H1 (cell line): ENCODE measurements around the gene PCF11. TPM values are rescaled to one million over a fixed set of nuclear protein-coding genes. Genes with fewer than 3 reads are reported as not detected.

Source experiments
- BRCA1 ChIP-seq: IDR thresholded peaks from 2 replicates; pipeline ENCODE4 v1.6.1; 2012; ENCODE audit warnings: low read depth, low read length, improper control_type of control experiment
- CHD7 ChIP-seq: fragments of 300-600 bp; sonication (generic); IDR thresholded peaks from 2 replicates; pipeline ENCODE4 v1.7.1; 2012; ENCODE audit warnings: low read length, moderate library complexity, mild to moderate bottlenecking, inconsistent platforms; ENCODE audit not compliant: insufficient replicate concordance
- CTCF ChIP-seq, 3 experiments: IDR thresholded peaks; 1 replicate in 2 of 3; 2 replicates in 1 of 3; pipeline versions ENCODE4 v1.5.1 to v1.6.1; 2011; ENCODE audit warnings: low read length in 3 of 3, mild to moderate bottlenecking in 3 of 3, inconsistent platforms in 2 of 3, low read depth in 1 of 3, moderate library complexity in 1 of 3; ENCODE audit not compliant: insufficient read depth in 1 of 3; ENCODE audit errors: control extremely low read depth in 1 of 3
- KDM4A ChIP-seq: IDR thresholded peaks from one replicate; pipeline ENCODE4 v1.7.1; 2012; ENCODE audit warnings: low read depth, mild to moderate bottlenecking, moderate library complexity, low read length, inconsistent platforms; ENCODE audit not compliant: severe bottlenecking
- NANOG ChIP-seq: IDR thresholded peaks from 2 replicates; pipeline ENCODE4 v1.6.1; 2011; ENCODE audit warnings: low read length, low read depth, mild to moderate bottlenecking, inconsistent platforms; ENCODE audit not compliant: insufficient read depth, poor library complexity, severe bottlenecking
- NRF1 ChIP-seq: IDR thresholded peaks from 2 replicates; pipeline ENCODE4 v1.6.1; 2011; ENCODE audit warnings: mild to moderate bottlenecking, low read depth, low read length, improper control_type of control experiment
- POLR2A ChIP-seq, 2 experiments: IDR thresholded peaks; 1 replicate in 1 of 2; 2 replicates in 1 of 2; pipeline ENCODE4 v1.6.1; 2011; ENCODE audit warnings: low read depth in 2 of 2, low read length in 2 of 2, mild to moderate bottlenecking in 2 of 2; ENCODE audit errors: control extremely low read depth in 1 of 2
- SP1 ChIP-seq: IDR thresholded peaks from 2 replicates; pipeline ENCODE4 v1.6.1; 2011; ENCODE audit warnings: low read depth, low read length
- ZNF274 ChIP-seq: IDR thresholded peaks from 2 replicates; pipeline ENCODE4 v1.7.0; 2012; ENCODE audit warnings: low read length, borderline replicate concordance; ENCODE audit errors: extremely low read depth
- polyA plus RNA-seq, 7 experiments: library from polyadenylated mRNA; depleted of rRNA in 3 of 7; stranded (reverse) in 5 of 7; unstranded in 2 of 7; fragments of >200 nt in 5 of 7; fragments of 200-250 nt in 2 of 7; gene quantifications; 1 replicate in 5 of 7; 2 replicates in 1 of 7; 4 replicates in 1 of 7; pipeline versions ENCODE4 v1.2.1 to v1.2.3, GENCODE V29; 2011 to 2013; ENCODE audit warnings: missing spikeins in 2 of 7, mixed read lengths in 2 of 7
- total RNA-seq: library from RNA; stranded (reverse); fragmentation: NEBNext Ultra II Directional; extraction: Animal tissue kit (Norgen Biotek cat#: 25700); gene quantifications from 2 replicates; pipeline ENCODE4 v1.2.1, GENCODE V29; 2021

PCF11 gene
- total and polyA plus RNA-seq, 2 of the 8 experiments (the other 6 are each of a cell fraction or from before 2014, with no cell fraction given) = 25.1 to 47.7 TPM

- TF ChIP-seq CHD7 = no peak
- no peak for TF ChIP-seq CTCF (IDR thresholded peaks at IDR 0.05; ENCODE audit: control extremely low read depth in 1 of 3, insufficient read depth in 1 of 3, low read depth in 1 of 3, low read length in 3 of 3)
- no peak for TF ChIP-seq BRCA1
- no peak for TF ChIP-seq POLR2A (IDR thresholded peaks at IDR 0.05; ENCODE audit: control extremely low read depth in 1 of 2, low read depth in 2 of 2, low read length in 2 of 2)
- TF ChIP-seq KDM4A = no peak
- TF ChIP-seq NRF1 = no peak
- no peak for TF ChIP-seq NANOG
- no peak for TF ChIP-seq ZNF274
- no peak for TF ChIP-seq SP1
These were observed 38.1 kb upstream of the PCF11 start (continued) for GRCh38 chr11:83118814-83119213.
